ENCODE data around the gene PPP2R2B. TPM values are rescaled to one million over a fixed set of nuclear protein-coding genes. Genes with fewer than 3 reads are reported as not detected.

Gene PPP2R2B
- total RNA-seq, 3 donors from 2014 or later (not counting 1 experiment from before 2014, with no cell fraction given), result 44.9 to 68.3 (median 63.7) TPM

GRCh38 chr5:146818822-146819221 lies 59.7 kb downstream of the PPP2R2B start:
- H3K4me1 Mint-ChIP-seq, result peaks cover 30 to 36% of the 10 kb centered on the region in 2 donors
- no peaks in the 10 kb centered on the region for H3K9me3 ChIP-seq (ENCODE audit: control insufficient read depth, insufficient read depth, low read length)
- DNase-seq, result no peak
- H3K36me3 Mint-ChIP-seq, result no peaks in the 10 kb centered on the region
- ATAC-seq, result no peak
- H3K36me3 ChIP-seq (ENCODE audit: control insufficient read depth, insufficient read depth, low read length), result no peaks in the 10 kb centered on the region
- no peak overlapping the region for H3K4me3 Mint-ChIP-seq
- no peak overlapping the region for H3K4me3 ChIP-seq (ENCODE audit: low read length)
- H3K4me1 ChIP-seq (ENCODE audit: control insufficient read depth, insufficient read depth, low read length), result peaks cover 10% of the 10 kb centered on the region
- TF ChIP-seq, protein P1, sequence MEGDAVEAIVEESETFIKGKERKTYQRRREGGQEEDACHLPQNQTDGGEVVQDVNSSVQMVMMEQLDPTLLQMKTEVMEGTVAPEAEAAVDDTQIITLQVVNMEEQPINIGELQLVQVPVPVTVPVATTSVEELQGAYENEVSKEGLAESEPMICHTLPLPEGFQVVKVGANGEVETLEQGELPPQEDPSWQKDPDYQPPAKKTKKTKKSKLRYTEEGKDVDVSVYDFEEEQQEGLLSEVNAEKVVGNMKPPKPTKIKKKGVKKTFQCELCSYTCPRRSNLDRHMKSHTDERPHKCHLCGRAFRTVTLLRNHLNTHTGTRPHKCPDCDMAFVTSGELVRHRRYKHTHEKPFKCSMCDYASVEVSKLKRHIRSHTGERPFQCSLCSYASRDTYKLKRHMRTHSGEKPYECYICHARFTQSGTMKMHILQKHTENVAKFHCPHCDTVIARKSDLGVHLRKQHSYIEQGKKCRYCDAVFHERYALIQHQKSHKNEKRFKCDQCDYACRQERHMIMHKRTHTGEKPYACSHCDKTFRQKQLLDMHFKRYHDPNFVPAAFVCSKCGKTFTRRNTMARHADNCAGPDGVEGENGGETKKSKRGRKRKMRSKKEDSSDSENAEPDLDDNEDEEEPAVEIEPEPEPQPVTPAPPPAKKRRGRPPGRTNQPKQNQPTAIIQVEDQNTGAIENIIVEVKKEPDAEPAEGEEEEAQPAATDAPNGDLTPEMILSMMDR (IDR thresholded peaks at IDR 0.05), result no peak
- WGBS (ENCODE audit: insufficient coverage), result 97% methylated on average over 2 of the region's 2 CpGs
- H3K27ac Mint-ChIP-seq, result no peak overlapping the region
- no peaks in the 10 kb centered on the region for H3K9me3 Mint-ChIP-seq
- H3K27me3 ChIP-seq (ENCODE audit: control insufficient read depth, insufficient read depth, low read length), result no peaks in the 10 kb centered on the region
- H3K27ac ChIP-seq (ENCODE audit: low read length), result no peak overlapping the region
- H3K27me3 Mint-ChIP-seq (ENCODE audit: low read depth in 2 of 2), result no peaks in the 10 kb centered on the region
- intact Hi-C loops (cut with micrococcal nuclease), result no loop called here

- DNase-seq (no peak), ATAC-seq (no peak)
- no peak overlapping the region for H3K27ac Mint-ChIP-seq
- Histone ChIP-seq H3K27me3 (ENCODE audit: control insufficient read depth, insufficient read depth, low read length) (no peaks in the 10 kb centered on the region), H3K4me1 (ENCODE audit: control insufficient read depth, insufficient read depth, low read length) (peaks cover 14% of the 10 kb centered on the region), H3K4me3 (ENCODE audit: low read length) (no peak overlapping the region), H3K36me3 (ENCODE audit: control insufficient read depth, insufficient read depth, low read length) (no peaks in the 10 kb centered on the region), H3K27ac (ENCODE audit: low read length) (no peak overlapping the region), H3K9me3 (ENCODE audit: control insufficient read depth, insufficient read depth, low read length) (no peaks in the 10 kb centered on the region)
- no peaks in the 10 kb centered on the region for H3K9me3 Mint-ChIP-seq
- no peaks in the 10 kb centered on the region for H3K36me3 Mint-ChIP-seq
- 100% methylated on average over 3 of the region's 4 CpGs for WGBS (ENCODE audit: insufficient coverage)
- H3K4me3 Mint-ChIP-seq, result no peak overlapping the region
- intact Hi-C loops (cut with micrococcal nuclease), result no loop called here
- peaks cover 37 to 44% of the 10 kb centered on the region in 2 donors for H3K4me1 Mint-ChIP-seq
- TF ChIP-seq, protein P1 (IDR thresholded peaks at IDR 0.05), result no peak
- no peaks in the 10 kb centered on the region for H3K27me3 Mint-ChIP-seq (ENCODE audit: low read depth in 2 of 2)
Observed at GRCh38 chr5:146817973-146818372, 60.6 kb downstream of the PPP2R2B start.

GRCh38 chr5:146816775-146817387 lies 61.7 kb downstream of the PPP2R2B start:
- no peak for ATAC-seq
- peaks cover 14% of the 10 kb centered on the region for H3K4me1 ChIP-seq (ENCODE audit: control insufficient read depth, insufficient read depth, low read length)
- no peak overlapping the region for H3K4me3 ChIP-seq (ENCODE audit: low read length)
- no peaks in the 10 kb centered on the region for H3K36me3 Mint-ChIP-seq
- TF ChIP-seq, protein P1 (IDR thresholded peaks at IDR 0.05), result no peak
- H3K4me3 Mint-ChIP-seq, result no peak overlapping the region
- H3K9me3 Mint-ChIP-seq, result no peaks in the 10 kb centered on the region
- 33% methylated on average over 1 of the region's 1 CpG for WGBS (ENCODE audit: insufficient coverage)
- no peak overlapping the region for H3K27ac Mint-ChIP-seq
- H3K27me3 Mint-ChIP-seq (ENCODE audit: low read depth in 2 of 2), result no peaks in the 10 kb centered on the region
- peaks cover 40 to 43% of the 10 kb centered on the region in 2 donors for H3K4me1 Mint-ChIP-seq
- intact Hi-C loops (cut with micrococcal nuclease), result no loop called here
- no peaks in the 10 kb centered on the region for H3K9me3 ChIP-seq (ENCODE audit: control insufficient read depth, insufficient read depth, low read length)
- H3K27ac ChIP-seq (ENCODE audit: low read length), result no peak overlapping the region
- H3K36me3 ChIP-seq (ENCODE audit: control insufficient read depth, insufficient read depth, low read length), result no peaks in the 10 kb centered on the region
- DNase-seq, result no peak
- H3K27me3 ChIP-seq (ENCODE audit: control insufficient read depth, insufficient read depth, low read length), result no peaks in the 10 kb centered on the region

GRCh38 chr5:146815411-146815810 lies 63.1 kb downstream of the PPP2R2B start:
- DNase-seq (no peak), ATAC-seq (peak in 1 of 3 donors; percentile 14)
- H3K27ac Mint-ChIP-seq, result peak overlapping the region in 1 of 2 donors; percentile 67
- Histone ChIP-seq H3K9me3 (ENCODE audit: control insufficient read depth, insufficient read depth, low read length) (no peaks in the 10 kb centered on the region), H3K27ac (ENCODE audit: low read length) (no peak overlapping the region), H3K4me3 (ENCODE audit: low read length) (no peak overlapping the region), H3K27me3 (ENCODE audit: control insufficient read depth, insufficient read depth, low read length) (no peaks in the 10 kb centered on the region), H3K4me1 (ENCODE audit: control insufficient read depth, insufficient read depth, low read length) (peaks cover 14% of the 10 kb centered on the region), H3K36me3 (ENCODE audit: control insufficient read depth, insufficient read depth, low read length) (no peaks in the 10 kb centered on the region)
- H3K9me3 Mint-ChIP-seq, result no peaks in the 10 kb centered on the region
- peaks cover 42 to 46% of the 10 kb centered on the region in 2 donors for H3K4me1 Mint-ChIP-seq
- TF ChIP-seq, protein P1 (IDR thresholded peaks at IDR 0.05), result no peak
- H3K36me3 Mint-ChIP-seq, result no peaks in the 10 kb centered on the region
- whole genome bisulfite sequencing (ENCODE audit: insufficient coverage), result 67% methylated on average over 3 of the region's 3 CpGs
- H3K27me3 Mint-ChIP-seq (ENCODE audit: low read depth in 2 of 2), result no peaks in the 10 kb centered on the region
- intact Hi-C loops (cut with micrococcal nuclease), result no loop called here
- H3K4me3 Mint-ChIP-seq, result peak overlapping the region; percentile 65

Data from natural killer cell (primary cell).